SU-DHL-6 (cell line): Measurements from ENCODE around the gene KCNJ12.
"Not testable (repeated sequence)": the region's sequence is repeated elsewhere in the genome, so short reads cannot be mapped to it uniquely, and the experiment has no call there.

Source experiments
- H2AFZ ChIP-seq: fragments of 200-600 bp; sonication (generic); 2 replicates; pipeline ENCODE4 v1.6.1; 2014; ENCODE audit warnings: low read depth, mild to moderate bottlenecking, moderate library complexity, mixed read lengths, antibody characterized with exemption, low read length; ENCODE audit not compliant: severe bottlenecking
- H3F3A ChIP-seq: fragments of 200-600 bp; shearing (Covaris generic); 2 replicates; pipeline ENCODE4 v1.6.0; 2016; ENCODE audit warnings: antibody characterized with exemption, mild to moderate bottlenecking; ENCODE audit not compliant: insufficient read depth
- H3K27ac ChIP-seq: fragments of 200-600 bp; sonication (generic); 2 replicates; pipeline ENCODE4 v1.5.1; 2016; ENCODE audit warnings: low read depth, mild to moderate bottlenecking, low read length, moderate library complexity, mixed read lengths
- H3K27me3 ChIP-seq: fragments of 200-600 bp; sonication (generic), shearing (Covaris generic); 2 replicates; pipeline ENCODE4 v1.6.0; 2014; ENCODE audit warnings: mild to moderate bottlenecking, low read length
- H3K36me3 ChIP-seq: fragments of 200-600 bp; sonication (generic); 2 replicates; pipeline ENCODE4 v1.6.1; 2014; ENCODE audit warnings: mild to moderate bottlenecking, low read length, mixed read lengths
- H3K4me2 ChIP-seq: fragments of 300-600, 200-600 bp; shearing (Covaris generic), sonication (generic); 2 replicates; pipeline ENCODE4 v1.6.0; 2014; ENCODE audit warnings: low read length, low read depth, mild to moderate bottlenecking; ENCODE audit not compliant: poor library complexity, severe bottlenecking
- H3K4me3 ChIP-seq: fragments of 200-600 bp; sonication (generic); 2 replicates; pipeline ENCODE4 v1.5.1; 2014; ENCODE audit warnings: antibody characterized with exemption, low read length, mild to moderate bottlenecking, mixed read lengths; ENCODE audit not compliant: insufficient read depth, poor library complexity, severe bottlenecking
- H3K79me2 ChIP-seq: fragments of 200-600 bp; sonication (generic); 2 replicates; pipeline ENCODE4 v1.6.1; 2014; ENCODE audit warnings: mild to moderate bottlenecking, low read length, moderate library complexity; ENCODE audit not compliant: insufficient read depth
- H3K9ac ChIP-seq: fragments of 200-600 bp; sonication (generic); 2 replicates; pipeline ENCODE4 v1.7.0; 2014; ENCODE audit warnings: mild to moderate bottlenecking, low read length
- H3K9me2 ChIP-seq: fragments of 200-600 bp; sonication (generic); replicated peaks from 2 replicates; pipeline ENCODE4 v1.6.1; 2014; ENCODE audit warnings: low read length; ENCODE audit not compliant: insufficient read depth
- H3K9me3 ChIP-seq: fragments of 200-600 bp; sonication (generic); 2 replicates; pipeline ENCODE4 v1.6.1; 2014; ENCODE audit warnings: low read length, mixed read lengths; ENCODE audit not compliant: insufficient read depth
- H4K20me1 ChIP-seq: fragments of 200-600 bp; sonication (generic); 2 replicates; pipeline ENCODE4 v1.6.1; 2014; ENCODE audit warnings: low read depth, mild to moderate bottlenecking, antibody characterized with exemption, low read length, moderate library complexity, mixed read lengths

KCNJ12 gene

GRCh38 chr17:21404539-21404938, 28.4 kb downstream of the KCNJ12 start:
- not testable (repeated sequence) for H3K4me2 ChIP-seq, H4K20me1 ChIP-seq, H3K9me2 ChIP-seq, H2AFZ ChIP-seq, H3K79me2 ChIP-seq, H3F3A ChIP-seq, H3K27ac ChIP-seq, H3K4me3 ChIP-seq, H3K27me3 ChIP-seq, H3K9ac ChIP-seq, H3K9me3 ChIP-seq, H3K36me3 ChIP-seq

GRCh38 chr17:21404956-21405731, 29.0 kb downstream of the KCNJ12 start:
- H3K9ac ChIP-seq, H3F3A ChIP-seq, H2AFZ ChIP-seq, H3K9me3 ChIP-seq, H3K79me2 ChIP-seq, H3K9me2 ChIP-seq, H3K27me3 ChIP-seq, H3K36me3 ChIP-seq, H3K4me2 ChIP-seq, H3K4me3 ChIP-seq, H4K20me1 ChIP-seq, H3K27ac ChIP-seq: not testable (repeated sequence)

- not testable (repeated sequence) for H4K20me1 ChIP-seq, H3F3A ChIP-seq, H3K4me3 ChIP-seq, H3K27me3 ChIP-seq, H3K27ac ChIP-seq, H3K36me3 ChIP-seq, H3K4me2 ChIP-seq, H2AFZ ChIP-seq, H3K79me2 ChIP-seq, H3K9ac ChIP-seq, H3K9me3 ChIP-seq, H3K9me2 ChIP-seq
These were observed 29.8 kb downstream of the KCNJ12 start for GRCh38 chr17:21405904-21406400.

- not testable (repeated sequence) for H3K9ac ChIP-seq, H3K9me2 ChIP-seq, H3K36me3 ChIP-seq, H4K20me1 ChIP-seq, H3K9me3 ChIP-seq, H3K79me2 ChIP-seq, H3K4me3 ChIP-seq, H3K4me2 ChIP-seq, H2AFZ ChIP-seq, H3K27me3 ChIP-seq, H3F3A ChIP-seq, H3K27ac ChIP-seq
These were observed 30.7 kb downstream of the KCNJ12 start for GRCh38 chr17:21406616-21407404.

GRCh38 chr17:21407752-21408151, 31.6 kb downstream of the KCNJ12 start:
- H3K36me3 ChIP-seq, H3K9ac ChIP-seq, H3K4me2 ChIP-seq, H4K20me1 ChIP-seq, H3K9me3 ChIP-seq, H3K27me3 ChIP-seq, H3K9me2 ChIP-seq, H3K27ac ChIP-seq, H3F3A ChIP-seq, H2AFZ ChIP-seq, H3K4me3 ChIP-seq, H3K79me2 ChIP-seq: not testable (repeated sequence)

- not testable (repeated sequence) for H3K36me3 ChIP-seq, H3K4me2 ChIP-seq, H2AFZ ChIP-seq, H3K4me3 ChIP-seq, H3K79me2 ChIP-seq, H3K27ac ChIP-seq, H3K9me3 ChIP-seq, H3K9ac ChIP-seq, H3K9me2 ChIP-seq, H4K20me1 ChIP-seq, H3F3A ChIP-seq, H3K27me3 ChIP-seq
These were observed 32.1 kb downstream of the KCNJ12 start for GRCh38 chr17:21408224-21408623.

- not testable (repeated sequence) for H3K27ac ChIP-seq, H3K4me3 ChIP-seq, H3K79me2 ChIP-seq, H3K9me2 ChIP-seq, H3K9ac ChIP-seq, H2AFZ ChIP-seq, H3K36me3 ChIP-seq, H3K27me3 ChIP-seq, H3K9me3 ChIP-seq, H3K4me2 ChIP-seq, H3F3A ChIP-seq, H4K20me1 ChIP-seq
These were observed 32.7 kb downstream of the KCNJ12 start for GRCh38 chr17:21408766-21409300.

- not testable (repeated sequence) for H3K9me2 ChIP-seq, H3K27ac ChIP-seq, H3K4me3 ChIP-seq, H3K36me3 ChIP-seq, H3K79me2 ChIP-seq, H4K20me1 ChIP-seq, H3K9me3 ChIP-seq, H3K27me3 ChIP-seq, H3K9ac ChIP-seq, H2AFZ ChIP-seq, H3F3A ChIP-seq, H3K4me2 ChIP-seq
These were observed 33.2 kb downstream of the KCNJ12 start for GRCh38 chr17:21409388-21409787.
